Measurements from ENCODE around the gene BCAN. TPM values are rescaled to one million over a fixed set of nuclear protein-coding genes. Genes with fewer than 3 reads are reported as not detected.

The BCAN gene
- total RNA-seq, 4 donors from 2014 or later: 0.54 to 1.1 TPM; not detected in 2

DNA sequence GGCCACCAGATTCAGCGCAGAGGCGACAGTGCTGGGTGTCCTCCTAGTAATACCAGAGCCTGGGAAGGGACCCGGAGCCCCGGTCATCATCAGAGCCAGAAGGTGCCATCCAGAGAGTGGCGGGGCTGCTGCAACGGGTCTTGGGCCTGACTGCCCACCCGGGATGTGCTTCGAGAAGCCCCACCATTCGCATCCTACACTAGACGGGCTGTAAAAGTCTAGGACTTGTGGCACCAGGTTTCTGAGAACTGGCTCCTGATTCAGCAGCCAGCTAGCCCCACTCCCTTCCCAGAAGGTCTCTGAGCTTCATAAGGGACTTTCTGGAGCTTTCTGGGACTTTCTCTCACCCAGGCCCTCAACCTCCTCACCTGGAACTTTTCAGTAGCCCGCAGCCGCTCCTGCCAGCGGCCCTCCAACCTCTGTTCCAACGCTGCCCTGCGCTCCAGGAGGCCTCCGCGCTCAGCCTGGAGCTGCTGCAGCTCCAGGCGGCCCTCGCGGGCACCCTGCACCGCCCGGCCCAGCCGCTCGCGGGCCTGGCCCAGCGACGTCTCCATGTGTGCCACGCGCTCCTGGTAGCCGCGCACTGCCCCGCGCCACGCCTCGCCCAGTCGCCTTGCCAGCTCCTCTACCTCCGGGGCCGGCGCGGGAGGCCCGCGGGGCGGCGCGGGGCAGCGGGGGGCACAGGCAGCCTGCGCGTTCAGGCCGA, 34.4 kb downstream of the BCAN start:
- Histone ChIP-seq H3K4me1 (peaks cover 8 to 12% of the 10 kb centered on the region in 2 donors), H3K9me3 (no peaks in the 10 kb centered on the region), H3K36me3 (no peaks in the 10 kb centered on the region), H3K27me3 (peaks cover 8% of the 10 kb centered on the region), H3K4me3 (replicated peaks in 1 of 3) (peak overlapping the region in 2 of 3 donors; percentile 19 to 23), H3K27ac (peak overlapping the region; percentile 9 to 50 (median 46))
- intact Hi-C loops (cut with DNase I): no loop called here
- DNase-seq: no peak
- 22 to 30% methylated on average over 10 to 11 of the region's 49 CpGs for WGBS, 2 donors
- no peak for TF ChIP-seq CTCF (IDR thresholded peaks at IDR 0.05)
- TF ChIP-seq POLR2A (IDR thresholded peaks at IDR 0.05): no peak

DNA sequence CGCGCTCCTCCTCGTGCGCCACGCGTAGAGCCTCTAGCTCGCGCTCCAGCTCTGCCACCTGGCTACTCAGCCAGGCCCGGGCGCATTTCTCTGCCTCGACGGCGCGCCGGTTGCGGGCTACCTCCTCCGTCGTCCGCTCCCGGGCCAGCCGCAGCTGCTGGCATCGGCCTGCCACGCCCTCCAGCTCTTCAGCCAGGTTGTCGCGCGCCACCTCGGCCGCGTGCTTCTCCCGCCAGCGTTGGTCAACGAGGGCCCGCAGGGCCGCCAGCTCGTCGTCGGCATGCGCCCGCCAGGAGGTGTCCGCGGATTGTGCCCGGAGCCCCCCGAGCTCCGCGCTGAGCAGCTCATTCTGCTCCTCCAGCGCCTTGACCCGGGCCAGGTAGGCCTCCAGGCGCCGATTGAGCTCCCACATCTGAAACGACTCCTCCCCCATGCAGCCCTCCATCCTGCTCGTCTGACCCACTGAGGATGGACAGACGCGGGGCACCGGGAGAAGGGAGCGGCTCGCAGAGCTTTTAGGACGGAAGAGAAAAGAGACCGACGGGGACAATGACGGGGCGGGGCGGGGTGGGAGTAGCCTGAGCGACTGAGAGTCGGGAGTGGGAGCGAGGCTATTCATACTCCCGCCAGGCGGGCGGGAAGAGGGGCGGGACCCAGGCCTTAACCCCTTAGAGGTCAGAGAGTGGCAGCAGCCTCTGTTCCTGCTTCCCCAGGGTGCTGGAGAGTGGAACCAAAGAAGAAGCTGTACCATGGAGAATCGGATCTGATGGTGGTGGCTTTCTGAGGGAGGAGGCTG, 35.1 kb downstream of the BCAN start, which contains the start of gene NES:
NES (minus strand) TSS at position 588 of the 796 bp plus-strand sequence; CDS start at position 445, 143 bp downstream.
- 0 to 2% methylated on average over 8 to 58 of the region's 70 CpGs for WGBS, 2 donors
- intact Hi-C loops (cut with DNase I): no loop called here
- H3K4me1 ChIP-seq: peaks cover 8 to 12% of the 10 kb centered on the region in 2 donors

GRCh38 chr1:156677616-156678596, 36.0 kb downstream of the BCAN start:
- peaks cover 8% of the 10 kb centered on the region for H3K27me3 ChIP-seq
- no peak for TF ChIP-seq POLR2A (IDR thresholded peaks at IDR 0.05)
- peak; percentile 56 to 77 (median 64) for TF ChIP-seq CTCF (IDR thresholded peaks at IDR 0.05)
- H3K36me3 ChIP-seq: no peaks in the 10 kb centered on the region
- peak; percentile 37 to 50 for DNase-seq
- 3 to 4% methylated on average over 22 of the region's 22 CpGs for WGBS, 2 donors
- intact Hi-C loops (cut with DNase I): no loop called here
- no peaks in the 10 kb centered on the region for H3K9me3 ChIP-seq
- H3K27ac ChIP-seq: peak overlapping the region in 2 of 3 donors; percentile 46 to 50
- H3K4me3 ChIP-seq (replicated peaks in 1 of 3): peak overlapping the region in 1 of 3 donors; percentile 23
- peaks cover 8 to 12% of the 10 kb centered on the region in 2 donors for H3K4me1 ChIP-seq

More for the DNA sequence above, 35.1 kb downstream of the BCAN start, which contains the start of gene NES:
- H3K27ac ChIP-seq: peak within 1 kb of the TSS in 2 of 3 donors; percentile 46 to 50
- no peak for TF ChIP-seq POLR2A (IDR thresholded peaks at IDR 0.05)
- H3K27me3 ChIP-seq: peaks cover 8% of the 10 kb centered on the region
- H3K9me3 ChIP-seq: no peaks in the 10 kb centered on the region
- DNase-seq: peak in 1 of 2 donors; percentile 25
- peak within 1 kb of the TSS in 2 of 3 donors; percentile 19 to 23 for H3K4me3 ChIP-seq (replicated peaks in 1 of 3)
- H3K36me3 ChIP-seq: no peaks in the 10 kb centered on the region

- H3K36me3 ChIP-seq: no peaks in the 10 kb centered on the region
- H3K27me3 ChIP-seq: peaks cover 8% of the 10 kb centered on the region
- no peak for DNase-seq
- H3K9me3 ChIP-seq: no peaks in the 10 kb centered on the region
- TF ChIP-seq CTCF (IDR thresholded peaks at IDR 0.05) (no peak), POLR2A (IDR thresholded peaks at IDR 0.05) (no peak)
- peaks cover 8 to 12% of the 10 kb centered on the region in 2 donors for H3K4me1 ChIP-seq
- H3K27ac ChIP-seq: no peak overlapping the region
- 68% methylated on average over 2 of the region's 2 CpGs for WGBS, 2 donors
- no peak overlapping the region for H3K4me3 ChIP-seq (replicated peaks in 1 of 3)
- intact Hi-C loops (cut with DNase I): loop anchor here (10.0 kb wide), 1 partner anchor 205 kb away; no protein-coding TSS in a partner anchor
These were observed 38.1 kb downstream of the BCAN start for GRCh38 chr1:156680056-156680455.
